HAP-1 (cell line): ENCODE measurements around the gene ITSN1.

Source experiments
- DNase-seq, 2 experiments: peaks; one replicate each; pipeline ENCODE4 v3.0.0-alpha.2; 2016 to 2020; ENCODE audit warnings: low spot score in 2 of 2
- H3K27me3 ChIP-seq: fragments of 250-450 bp; sonication (Bioruptor Pico); 2 replicates; pipeline ENCODE4 v1.5.1; 2020; ENCODE audit warnings: low read depth, mild to moderate bottlenecking, moderate library complexity
- H3K36me3 ChIP-seq: fragments of 250-450 bp; sonication (Bioruptor Pico); replicated peaks from 2 replicates; pipeline ENCODE4 v1.5.1; 2020; ENCODE audit warnings: mild to moderate bottlenecking
- H3K4me1 ChIP-seq: fragments of 250-450 bp; sonication (Bioruptor Pico); 2 replicates; pipeline ENCODE4 v1.5.1; 2020; ENCODE audit warnings: mild to moderate bottlenecking
- H3K4me3 ChIP-seq: fragments of 250-450 bp; sonication (Bioruptor Pico); 2 replicates; pipeline ENCODE4 v1.5.1; 2020; ENCODE audit warnings: mild to moderate bottlenecking, moderate library complexity
- H3K9me3 ChIP-seq: fragments of 250-450 bp; sonication (Bioruptor Pico); 2 replicates; pipeline ENCODE4 v1.5.1; 2020; ENCODE audit warnings: mild to moderate bottlenecking, moderate library complexity
- in situ Hi-C: fragments of 300-500 bp; cut with MboI; formaldehyde crosslinking; loops from 3 replicates; pipeline ENCODE4 v1.14.3; 2020; ENCODE audit warnings: low sequenced_read_pairs, inconsistent platforms, mixed read lengths

ITSN1 gene

DNA sequence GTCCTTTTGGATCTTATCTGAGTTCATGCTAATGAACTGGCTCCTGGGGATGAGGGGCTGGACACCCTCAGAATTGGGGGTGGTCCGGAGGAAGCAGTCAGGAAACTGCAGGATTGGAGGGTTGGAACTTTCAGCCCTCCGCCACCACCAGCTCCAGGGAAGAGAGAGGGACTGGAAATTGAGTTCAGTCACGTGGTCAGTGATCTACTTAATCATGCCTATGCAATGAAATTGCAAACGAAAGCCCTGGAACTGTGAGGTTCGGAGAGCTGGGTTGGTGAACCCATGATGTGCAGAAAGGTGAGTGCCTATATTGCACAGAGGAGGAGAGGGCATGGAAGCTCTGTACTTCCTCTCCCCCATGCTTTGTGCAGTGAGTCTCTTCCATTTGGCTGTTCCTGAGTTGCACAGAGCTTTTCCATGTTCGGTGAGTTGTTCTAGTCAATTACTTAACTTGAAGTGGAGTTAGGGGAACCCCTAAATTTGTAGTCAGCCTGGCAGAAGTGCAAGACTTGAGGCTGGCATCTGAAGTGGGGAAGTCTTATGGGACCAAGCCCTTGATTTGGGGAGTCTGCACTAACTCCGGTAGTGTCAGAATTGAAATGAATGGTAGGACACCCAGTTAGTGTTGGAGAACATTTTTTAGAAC, 16.7 kb downstream of the ITSN1 start:
- in situ Hi-C loops = no loop called here
- no peaks in the 10 kb centered on the region for H3K27me3 ChIP-seq
- DNase-seq = no peak
- H3K9me3 ChIP-seq = peaks cover 4% of the 10 kb centered on the region; the same call in 1 of the 2 replicates
- no peaks in the 10 kb centered on the region for H3K36me3 ChIP-seq
- peaks cover 6% of the 10 kb centered on the region for H3K4me1 ChIP-seq
- H3K4me3 ChIP-seq = no peak overlapping the region

DNA sequence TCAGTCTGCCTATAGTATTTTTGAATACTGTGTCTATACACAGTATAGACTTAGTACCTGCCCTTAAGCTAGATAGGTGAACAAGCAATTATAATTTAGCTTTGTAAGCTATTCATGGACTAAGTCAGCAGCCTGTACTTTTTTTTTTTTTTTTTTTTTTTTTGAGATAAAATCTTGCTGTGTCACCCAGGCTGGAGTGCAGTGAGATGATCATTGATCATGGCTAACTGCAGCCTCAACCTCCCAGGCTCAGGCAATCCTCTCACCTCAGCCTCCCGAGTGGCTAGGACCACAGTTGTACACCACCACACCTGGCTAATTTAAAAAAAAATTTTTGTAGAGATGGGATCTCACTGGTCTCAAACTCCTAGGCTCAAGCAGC, 17.3 kb downstream of the ITSN1 start:
- Histone ChIP-seq H3K27me3 (no peaks in the 10 kb centered on the region), H3K36me3 (no peaks in the 10 kb centered on the region), H3K9me3 (peaks cover 4% of the 10 kb centered on the region; the same call in 1 of the 2 replicates), H3K4me1 (peaks cover 1% of the 10 kb centered on the region), H3K4me3 (no peak overlapping the region)
- DNase-seq = no peak
- in situ Hi-C loops = no loop called here

DNA sequence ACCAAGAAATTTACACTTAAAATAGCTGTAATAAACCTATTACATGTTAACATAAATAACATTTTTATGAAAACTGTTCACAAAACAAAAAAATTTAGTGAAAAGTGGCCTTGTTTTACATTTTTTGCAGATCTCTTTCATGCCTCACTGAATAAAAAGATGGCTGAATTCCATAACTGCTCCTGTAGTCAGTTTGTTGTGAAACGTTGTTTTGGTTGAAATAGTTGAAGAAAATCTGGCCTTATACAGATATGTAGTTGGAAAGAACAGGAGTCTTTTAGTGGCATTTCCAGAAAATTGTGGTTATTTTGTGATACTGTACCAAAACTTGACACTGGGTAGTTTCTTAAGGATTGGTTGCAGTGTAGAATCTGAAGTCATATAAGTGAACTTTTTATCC, 18.1 kb downstream of the ITSN1 start:
- Histone ChIP-seq H3K4me3 (no peak overlapping the region), H3K36me3 (no peaks in the 10 kb centered on the region), H3K27me3 (no peaks in the 10 kb centered on the region), H3K4me1 (no peaks in the 10 kb centered on the region; the same call in none of the 2 replicates), H3K9me3 (peaks cover 4% of the 10 kb centered on the region; the same call in 1 of the 2 replicates)
- DNase-seq = no peak
- in situ Hi-C loops = no loop called here

DNA sequence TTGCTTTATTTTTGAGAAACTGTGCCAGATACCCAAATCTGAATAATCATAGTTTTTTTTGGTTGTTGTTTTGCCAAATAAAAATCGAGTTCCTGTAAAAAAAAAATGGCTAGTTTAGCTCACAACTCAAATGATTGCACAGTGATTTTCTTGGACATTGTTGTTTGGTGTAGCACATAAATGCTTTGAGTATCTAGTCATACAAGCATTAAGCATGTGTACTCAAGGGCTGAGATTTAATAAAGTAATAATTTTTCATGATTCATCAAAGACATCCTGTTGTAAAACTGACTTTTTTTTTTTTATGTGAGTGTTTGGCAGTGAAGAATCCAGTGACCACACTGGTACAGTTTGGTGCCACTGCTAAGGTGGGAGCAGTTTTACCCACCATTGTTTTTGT, 18.8 kb downstream of the ITSN1 start:
- no peak for DNase-seq
- Histone ChIP-seq H3K27me3 (no peaks in the 10 kb centered on the region), H3K36me3 (no peaks in the 10 kb centered on the region), H3K4me3 (no peak overlapping the region), H3K9me3 (peaks cover 4% of the 10 kb centered on the region; the same call in 1 of the 2 replicates), H3K4me1 (no peaks in the 10 kb centered on the region)
- in situ Hi-C loops = no loop called here

DNA sequence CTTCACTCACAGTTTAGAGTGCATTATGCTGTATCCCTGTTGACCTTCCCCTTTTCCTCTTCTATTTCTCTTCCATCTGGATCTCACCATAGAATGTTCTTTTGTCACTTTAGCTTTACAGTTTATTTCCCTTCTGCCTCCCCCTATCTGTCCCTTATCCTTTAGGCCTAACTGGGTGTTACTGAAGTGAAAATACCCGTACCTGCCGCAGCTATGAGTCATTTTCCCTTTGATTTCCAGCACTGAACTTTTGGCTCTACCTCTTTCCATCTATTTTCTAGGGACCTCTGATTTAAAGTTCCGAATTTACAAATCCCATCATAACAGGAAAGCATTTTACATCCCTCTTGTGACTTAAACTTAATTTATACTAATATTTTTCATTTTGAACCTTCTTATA, 19.7 kb downstream of the ITSN1 start:
- Histone ChIP-seq H3K36me3 (no peaks in the 10 kb centered on the region), H3K4me1 (no peaks in the 10 kb centered on the region), H3K9me3 (peaks cover 4% of the 10 kb centered on the region; the same call in 1 of the 2 replicates), H3K27me3 (no peaks in the 10 kb centered on the region), H3K4me3 (no peak overlapping the region)
- in situ Hi-C loops = no loop called here
- no peak for DNase-seq

DNA sequence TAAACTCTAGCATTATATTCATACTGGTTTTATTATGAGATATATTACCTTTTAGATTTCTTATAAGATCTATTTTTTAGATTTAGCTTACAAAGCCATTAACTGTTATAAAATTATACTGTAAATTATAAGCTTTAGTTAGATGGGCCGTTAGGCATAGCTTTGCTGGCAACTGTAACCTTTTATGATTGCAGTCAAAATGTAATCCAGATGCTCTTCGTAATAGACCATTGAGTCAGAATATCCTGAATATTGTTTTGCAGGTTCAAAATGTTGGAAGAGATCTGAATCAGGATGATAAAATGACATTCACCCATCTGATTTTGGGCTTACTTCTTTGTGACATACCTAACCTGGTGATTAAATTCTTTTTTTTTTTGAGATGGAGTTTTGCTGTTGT, 20.9 kb downstream of the ITSN1 start:
- Histone ChIP-seq H3K9me3 (peaks cover 4% of the 10 kb centered on the region; the same call in 1 of the 2 replicates), H3K4me1 (no peaks in the 10 kb centered on the region), H3K36me3 (no peaks in the 10 kb centered on the region), H3K27me3 (no peaks in the 10 kb centered on the region), H3K4me3 (no peak overlapping the region)
- DNase-seq = no peak
- in situ Hi-C loops = no loop called here

DNA sequence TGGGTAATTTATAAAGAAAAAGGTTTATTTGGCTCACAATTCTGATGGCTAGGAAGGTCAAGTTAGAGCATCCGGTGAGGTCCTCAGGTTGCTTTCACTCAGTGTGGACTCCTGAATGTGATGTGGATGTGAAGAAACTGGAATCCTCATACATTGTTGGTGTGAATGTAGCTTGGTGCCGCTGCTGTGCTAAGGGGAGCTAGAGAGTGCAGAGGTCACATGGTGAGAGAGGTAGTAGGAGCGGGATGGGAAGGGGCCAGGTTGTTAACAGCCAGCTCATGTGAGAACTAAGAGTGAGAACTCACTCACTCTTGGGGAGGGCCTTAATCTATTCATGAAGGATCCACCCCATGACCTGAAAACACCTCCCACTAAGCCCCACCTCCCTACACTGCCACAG, 21.8 kb downstream of the ITSN1 start:
- DNase-seq = no peak
- Histone ChIP-seq H3K4me1 (no peaks in the 10 kb centered on the region), H3K27me3 (no peaks in the 10 kb centered on the region), H3K4me3 (no peak overlapping the region), H3K36me3 (no peaks in the 10 kb centered on the region), H3K9me3 (peaks cover 4% of the 10 kb centered on the region; the same call in 1 of the 2 replicates)
- in situ Hi-C loops = no loop called here

DNA sequence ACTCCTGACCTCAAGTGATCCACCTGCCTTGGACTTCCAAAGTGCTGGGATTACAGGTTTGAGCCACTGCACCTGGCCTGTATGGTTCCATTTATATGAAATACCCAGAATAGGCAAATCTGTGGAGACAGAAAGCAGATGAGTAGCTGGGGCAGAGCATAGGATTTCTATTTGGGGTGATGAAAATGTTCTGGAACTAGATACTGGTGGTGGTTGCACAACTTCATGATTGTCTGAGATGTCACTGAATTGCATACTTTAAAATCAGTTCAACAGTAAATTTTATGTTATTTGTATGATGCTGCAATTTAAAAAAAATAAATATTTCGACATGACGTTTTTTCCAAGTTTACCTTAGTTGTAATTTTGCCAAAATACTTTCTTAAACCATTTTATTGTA, 23.9 kb downstream of the ITSN1 start:
- no peak for DNase-seq
- in situ Hi-C loops = no loop called here
- Histone ChIP-seq H3K27me3 (no peaks in the 10 kb centered on the region), H3K9me3 (no peaks in the 10 kb centered on the region), H3K4me1 (peaks cover 7% of the 10 kb centered on the region), H3K36me3 (no peaks in the 10 kb centered on the region), H3K4me3 (no peak overlapping the region)

DNA sequence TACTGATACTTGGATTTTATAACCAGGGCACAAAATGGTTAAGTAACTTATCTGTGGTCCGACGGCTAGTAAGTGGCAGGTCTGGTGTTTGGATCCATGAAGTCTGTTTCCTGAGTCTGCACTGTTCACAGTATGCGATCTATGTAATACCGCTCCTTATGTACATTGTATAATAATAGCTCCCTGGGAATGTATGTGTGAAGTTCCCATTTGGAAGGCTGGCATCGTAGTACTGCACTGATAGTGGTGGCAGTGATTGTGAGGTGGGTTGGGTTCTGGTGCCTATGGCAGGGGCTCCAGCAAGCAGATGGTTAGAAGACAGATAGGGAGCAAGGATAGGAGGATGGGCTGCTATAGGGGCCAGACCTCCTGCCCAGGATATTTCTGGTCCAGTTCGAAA, 25.3 kb downstream of the ITSN1 start:
- no peaks in the 10 kb centered on the region for H3K27me3 ChIP-seq

DNA sequence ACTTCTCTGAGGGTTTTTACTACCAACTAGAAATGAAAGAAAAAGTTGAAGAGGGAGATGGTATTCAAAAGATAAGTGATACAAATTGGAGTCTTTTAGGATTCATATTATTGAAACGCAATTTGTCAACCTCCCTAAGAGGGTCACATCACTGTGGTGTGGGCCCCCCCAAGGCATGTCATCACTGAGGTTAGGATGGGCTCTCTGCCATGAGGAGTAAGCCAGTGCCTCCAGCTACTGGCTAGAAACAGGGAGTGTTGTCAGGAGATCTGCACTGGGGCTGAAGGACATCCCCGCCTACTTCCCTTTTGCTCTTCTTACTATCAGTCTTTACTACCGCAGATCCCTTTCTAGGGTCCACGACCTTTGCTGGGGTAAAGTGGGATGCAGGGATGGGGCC, 25.9 kb downstream of the ITSN1 start:
- no peaks in the 10 kb centered on the region for H3K27me3 ChIP-seq
- H3K9me3 ChIP-seq = no peaks in the 10 kb centered on the region
- H3K36me3 ChIP-seq = 0 out of 2 replicates have a peak, but pooled peaks cover 3% of the 10 kb centered on the region
- peaks cover 7% of the 10 kb centered on the region for H3K4me1 ChIP-seq
- no peak overlapping the region for H3K4me3 ChIP-seq
- no peak for DNase-seq
- in situ Hi-C loops = no loop called here

More for the DNA sequence above, 25.3 kb downstream of the ITSN1 start:
- Histone ChIP-seq H3K9me3 (no peaks in the 10 kb centered on the region), H3K4me3 (no peak overlapping the region), H3K36me3 (0 out of 2 replicates have a peak, but pooled peaks cover 3% of the 10 kb centered on the region), H3K4me1 (peaks cover 7% of the 10 kb centered on the region)
- in situ Hi-C loops = no loop called here
- no peak for DNase-seq

DNA sequence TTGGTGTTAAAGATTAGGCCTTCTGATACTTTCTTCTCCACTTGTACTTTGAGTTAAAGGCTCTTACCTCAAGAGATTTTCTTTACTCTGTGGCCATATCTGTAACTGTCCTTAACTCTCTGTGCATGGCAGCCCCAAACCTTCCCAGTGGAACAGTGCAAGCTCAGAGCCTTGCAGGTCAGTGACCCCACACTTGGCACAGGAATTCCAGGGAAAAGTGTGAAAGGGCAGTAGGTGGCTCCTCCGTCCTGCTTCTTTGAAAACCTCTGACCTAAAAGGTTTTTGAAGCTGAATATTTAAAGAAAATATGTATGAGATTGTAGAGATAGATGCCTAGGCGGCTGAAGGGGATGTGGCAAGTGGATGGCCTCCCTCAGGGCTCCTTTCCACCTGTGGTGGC, 26.3 kb downstream of the ITSN1 start:
- no peak overlapping the region for H3K4me3 ChIP-seq
- in situ Hi-C loops = no loop called here

DNA sequence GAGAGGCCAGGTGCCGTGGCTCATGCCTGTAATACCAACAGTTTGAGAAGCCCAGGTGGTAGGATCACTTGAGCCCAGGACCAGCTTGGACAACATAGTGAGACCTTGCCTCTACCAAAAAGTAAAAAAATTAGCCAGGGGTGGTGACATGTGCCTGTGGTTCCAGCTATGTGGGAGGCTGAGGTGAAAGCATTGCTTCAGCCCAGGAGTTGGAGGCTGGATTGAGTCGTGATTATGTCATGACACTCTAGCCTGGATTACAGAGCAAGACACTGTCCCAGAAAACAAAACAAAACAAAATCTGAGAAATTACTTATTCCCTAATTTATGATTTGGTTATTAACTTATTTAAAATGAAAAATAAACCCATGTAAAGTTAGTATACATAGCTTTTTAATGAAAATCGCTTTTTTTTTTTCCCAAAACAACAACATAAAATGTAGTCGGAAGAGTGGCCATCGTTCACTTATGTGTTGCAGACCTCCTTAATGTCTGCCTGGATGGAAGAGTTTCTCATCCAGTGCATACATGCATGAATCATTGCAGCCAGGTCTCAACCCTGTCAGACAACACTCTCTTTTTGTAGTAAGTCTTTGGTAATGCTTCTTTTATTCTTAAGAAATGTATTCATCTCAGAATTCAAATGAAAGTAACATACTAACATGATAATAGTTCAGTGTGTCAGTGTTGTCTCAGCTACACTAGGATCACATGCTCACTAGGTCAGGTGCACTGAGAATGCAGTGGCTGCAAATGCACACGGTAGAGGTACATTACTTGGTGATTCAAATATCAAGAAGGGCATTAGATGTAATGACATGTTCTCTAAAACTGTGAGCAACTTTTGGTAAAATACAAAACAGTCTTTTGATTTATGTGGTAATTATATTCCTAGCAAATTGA, 28.0 kb downstream of the ITSN1 start:
- in situ Hi-C loops = no loop called here
- Histone ChIP-seq H3K4me3 (no peak overlapping the region), H3K4me1 (peaks cover 8% of the 10 kb centered on the region), H3K9me3 (no peaks in the 10 kb centered on the region), H3K36me3 (0 out of 2 replicates have a peak, but pooled peaks cover 3% of the 10 kb centered on the region), H3K27me3 (no peaks in the 10 kb centered on the region)
- peak in 1 of 2 experiments; percentile 51 for DNase-seq

More for the DNA sequence above, 26.3 kb downstream of the ITSN1 start:
- no peaks in the 10 kb centered on the region for H3K27me3 ChIP-seq
- H3K36me3 ChIP-seq = 0 out of 2 replicates have a peak, but pooled peaks cover 3% of the 10 kb centered on the region
- peaks cover 7% of the 10 kb centered on the region for H3K4me1 ChIP-seq
- H3K9me3 ChIP-seq = no peaks in the 10 kb centered on the region
- no peak for DNase-seq

DNA sequence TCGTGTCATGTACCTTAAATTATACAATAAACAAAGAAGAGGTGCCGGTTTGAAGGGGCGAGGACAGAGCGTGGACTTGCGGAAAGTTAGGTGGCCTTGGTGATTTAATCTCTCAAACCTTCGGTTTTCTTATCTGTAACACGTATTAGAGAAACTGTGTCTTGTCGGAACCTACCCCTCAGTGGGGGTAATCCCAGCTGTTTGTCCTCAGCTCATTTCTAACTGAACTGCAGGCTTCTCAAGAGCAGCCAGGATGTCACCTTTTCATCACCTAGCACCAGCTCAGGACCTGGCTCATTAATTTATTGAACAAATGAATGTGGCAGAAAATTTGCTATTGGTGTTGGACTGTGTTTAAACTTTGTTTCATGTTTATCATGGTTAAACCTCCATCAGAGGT, 31.2 kb downstream of the ITSN1 start:
- in situ Hi-C loops = no loop called here
- H3K36me3 ChIP-seq = 0 out of 2 replicates have a peak, but pooled peaks cover 3% of the 10 kb centered on the region
- peaks cover 20% of the 10 kb centered on the region for H3K4me1 ChIP-seq
- H3K9me3 ChIP-seq = no peaks in the 10 kb centered on the region
- no peaks in the 10 kb centered on the region for H3K27me3 ChIP-seq
- DNase-seq = no peak
- no peak overlapping the region for H3K4me3 ChIP-seq

DNA sequence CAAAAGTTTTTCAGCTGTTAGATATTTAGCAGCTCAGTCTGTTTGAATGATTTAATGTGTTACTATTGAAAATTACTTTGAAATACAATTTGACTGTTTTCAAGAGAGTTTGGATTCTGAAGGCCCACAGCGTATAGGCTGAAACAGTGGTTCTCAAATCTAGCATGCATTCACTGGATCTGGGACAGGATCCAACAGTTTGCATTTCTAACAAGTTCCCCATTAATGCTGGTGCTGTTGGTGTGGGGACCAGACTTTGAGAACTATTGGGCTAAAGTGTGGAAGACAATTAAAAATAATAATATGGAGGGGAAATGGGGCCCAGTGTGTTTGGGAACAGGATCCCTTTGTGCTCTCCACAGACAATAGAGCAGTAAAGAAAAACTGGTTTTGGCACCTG, 31.9 kb downstream of the ITSN1 start:
- H3K27me3 ChIP-seq = no peaks in the 10 kb centered on the region
- in situ Hi-C loops = no loop called here

More for the DNA sequence above, 31.9 kb downstream of the ITSN1 start:
- H3K4me1 ChIP-seq = peaks cover 27% of the 10 kb centered on the region
- H3K9me3 ChIP-seq = no peaks in the 10 kb centered on the region
- no peak overlapping the region for H3K4me3 ChIP-seq
- H3K36me3 ChIP-seq = 0 out of 2 replicates have a peak, but pooled peaks cover 3% of the 10 kb centered on the region
- no peak for DNase-seq
